CD14-positive monocyte (primary cell): Measurements from ENCODE around the gene RNASE1. TPM values are rescaled to one million over a fixed set of nuclear protein-coding genes. Genes with fewer than 3 reads are reported as not detected.

Experiments
- DNase-seq, 3 donors: peaks; one replicate each; pipeline ENCODE4 v3.0.0-alpha.2; 2011 to 2022
- H2AFZ ChIP-seq: 2 replicates; pipeline ENCODE4 v1.6.0; 2012; ENCODE audit warnings: mild to moderate bottlenecking, low read depth, low read length, inconsistent platforms; ENCODE audit not compliant: insufficient read depth, poor library complexity, severe bottlenecking
- H3K27ac ChIP-seq, 2 donors: 1 replicate in 1 of 2; 2 replicates in 1 of 2; pipeline ENCODE4 v1.5.1; 2012 to 2013; ENCODE audit warnings: low read length in 2 of 2, control low read depth in 1 of 2, inconsistent platforms in 1 of 2, low read depth in 1 of 2, mild to moderate bottlenecking in 1 of 2
- H3K27me3 ChIP-seq, 2 donors: one replicate each; pipeline versions ENCODE4 v1.6.0 to v1.6.1; 2011 to 2013; ENCODE audit warnings: low read length in 2 of 2; ENCODE audit not compliant: control insufficient read depth in 2 of 2, insufficient read depth in 2 of 2
- H3K36me3 ChIP-seq, 2 donors: replicated peaks in 1 of 2; 1 replicate in 1 of 2; 2 replicates in 1 of 2; pipeline versions ENCODE4 v1.5.1 to v1.6.1; 2012 to 2013; ENCODE audit warnings: low read length in 2 of 2, control low read depth in 1 of 2, inconsistent platforms in 1 of 2, mild to moderate bottlenecking in 1 of 2; ENCODE audit not compliant: insufficient read depth in 2 of 2, control insufficient read depth in 1 of 2
- H3K4me1 ChIP-seq, 2 donors: 1 replicate in 1 of 2; 2 replicates in 1 of 2; pipeline versions ENCODE4 v1.5.1 to v1.6.1; 2012 to 2013; ENCODE audit warnings: low read length in 2 of 2, control low read depth in 1 of 2, inconsistent platforms in 1 of 2, mild to moderate bottlenecking in 1 of 2, moderate library complexity in 1 of 2; ENCODE audit not compliant: insufficient read depth in 2 of 2, control insufficient read depth in 1 of 2
- H3K4me2 ChIP-seq: replicated peaks from 2 replicates; pipeline ENCODE3; 2012; ENCODE audit warnings: low read length, moderate library complexity, mild to moderate bottlenecking; ENCODE audit not compliant: poor library complexity, severe bottlenecking; ENCODE audit errors: extremely low read depth
- H3K4me3 ChIP-seq, 3 experiments: fragments of 200-600 bp in 1 of 3; sonication (generic) in 1 of 3; replicated peaks in 1 of 3; 1 replicate in 2 of 3; 2 replicates in 1 of 3; pipeline ENCODE4 v1.5.1; 2011 to 2013; ENCODE audit warnings: low read length in 3 of 3, mild to moderate bottlenecking in 3 of 3, control low read depth in 2 of 3, low read depth in 2 of 3, inconsistent platforms in 1 of 3, moderate library complexity in 1 of 3
- H3K79me2 ChIP-seq: 2 replicates; pipeline ENCODE4 v1.6.0; 2012; ENCODE audit warnings: mild to moderate bottlenecking, control low read depth, inconsistent platforms, low read length, moderate library complexity; ENCODE audit not compliant: insufficient read depth
- H3K9ac ChIP-seq: 2 replicates; pipeline ENCODE4 v1.6.0; 2017; ENCODE audit warnings: low read length, mild to moderate bottlenecking; ENCODE audit not compliant: insufficient read depth, poor library complexity, severe bottlenecking
- H3K9me3 ChIP-seq, 2 donors: replicated peaks in 1 of 2; 1 replicate in 1 of 2; 2 replicates in 1 of 2; pipeline versions ENCODE4 v1.5.1 to v1.6.1; 2012 to 2013; ENCODE audit warnings: low read length in 2 of 2, control low read depth in 1 of 2; ENCODE audit not compliant: control insufficient read depth in 1 of 2, insufficient read depth in 1 of 2
- H4K20me1 ChIP-seq: 2 replicates; pipeline ENCODE4 v1.6.0; 2012; ENCODE audit warnings: mild to moderate bottlenecking, low read length, control low read depth, moderate library complexity; ENCODE audit not compliant: insufficient read depth
- H3K27ac Mint-ChIP-seq, 7 donors: one replicate each; pipeline ENCODE4 v1.8.0; 2020; ENCODE audit warnings: mild to moderate bottlenecking in 7 of 7, mixed read lengths in 7 of 7, moderate library complexity in 6 of 7, inconsistent platforms in 2 of 7
- H3K27me3 Mint-ChIP-seq, 3 donors: one replicate each; pipeline ENCODE4 v1.8.0; 2021 to 2022; ENCODE audit warnings: low read depth in 3 of 3, mild to moderate bottlenecking in 3 of 3, mixed read lengths in 3 of 3, moderate library complexity in 3 of 3, inconsistent platforms in 1 of 3
- H3K36me3 Mint-ChIP-seq, 2 donors: one replicate each; pipeline ENCODE4 v1.8.0; 2020; ENCODE audit warnings: mixed read lengths in 2 of 2, inconsistent platforms in 1 of 2, mild to moderate bottlenecking in 1 of 2
- H3K4me1 Mint-ChIP-seq: one replicate; pipeline ENCODE4 v1.8.0; 2020; ENCODE audit warnings: mild to moderate bottlenecking, mixed read lengths
- H3K4me3 Mint-ChIP-seq, 2 donors: one replicate each; pipeline ENCODE4 v1.8.0; 2020; ENCODE audit warnings: mild to moderate bottlenecking in 2 of 2, mixed read lengths in 2 of 2, moderate library complexity in 1 of 2
- H3K9me3 Mint-ChIP-seq, 7 donors: one replicate each; pipeline ENCODE4 v1.8.0; 2020 to 2022; ENCODE audit warnings: mixed read lengths in 7 of 7, mild to moderate bottlenecking in 6 of 7, moderate library complexity in 6 of 7, inconsistent platforms in 2 of 7
- whole genome bisulfite sequencing: methylation state at CpG from one replicate; pipeline ENCODE4 v1.1.5; 2013; ENCODE audit warnings: missing lambda C conversion rate; ENCODE audit not compliant: insufficient coverage; 5-methylcytosine and 5-hydroxymethylcytosine counted together
- intact Hi-C, 2 donors: fragments of 100-400 bp; cut with micrococcal nuclease; formaldehyde crosslinking; loops; one replicate each; pipeline versions ENCODE4 v1.15.0 to v1.15.1; 2023
- polyA plus RNA-seq, 3 donors: library from polyadenylated mRNA; depleted of rRNA in 1 of 3; unstranded in 2 of 3; stranded (reverse) in 1 of 3; fragments of 300-500 nt in 2 of 3; fragments of >200 nt in 1 of 3; fragmentation: Illumina TruSeq in 2 of 3; gene quantifications; 1 replicate in 2 of 3; 2 replicates in 1 of 3; pipeline ENCODE4 v1.2.3, GENCODE V29; 2012 to 2021
- TF ChIP-seq, protein P1 (sequence below): fragments of 200-600 bp; IDR thresholded peaks from one replicate; pipeline ENCODE4 v1.8.0; 2022; ENCODE audit warnings: antibody characterized with exemption, mild to moderate bottlenecking

The RNASE1 gene
- polyA plus RNA-seq, 3 donors, result 2.1 to 191 (median 11.3) TPM

DNA sequence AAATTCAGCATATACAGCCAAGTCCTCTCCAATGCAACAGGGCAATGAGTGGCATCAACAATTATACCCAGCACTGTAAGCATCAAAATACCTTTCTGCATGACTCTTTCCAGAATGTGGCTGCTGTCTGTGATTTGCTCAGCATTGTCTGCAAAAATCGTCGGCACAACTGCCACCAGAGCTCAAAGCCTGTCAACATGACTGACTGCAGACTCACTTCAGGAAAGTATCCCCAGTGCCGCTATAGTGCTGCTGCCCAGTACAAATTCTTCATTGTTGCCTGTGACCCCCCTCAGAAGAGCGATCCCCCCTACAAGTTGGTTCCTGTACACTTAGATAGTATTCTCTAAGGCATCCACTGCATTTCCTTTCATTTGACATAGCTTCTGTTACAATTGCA, 20.8 kb downstream of the RNASE1 start:
- TF ChIP-seq, protein P1, sequence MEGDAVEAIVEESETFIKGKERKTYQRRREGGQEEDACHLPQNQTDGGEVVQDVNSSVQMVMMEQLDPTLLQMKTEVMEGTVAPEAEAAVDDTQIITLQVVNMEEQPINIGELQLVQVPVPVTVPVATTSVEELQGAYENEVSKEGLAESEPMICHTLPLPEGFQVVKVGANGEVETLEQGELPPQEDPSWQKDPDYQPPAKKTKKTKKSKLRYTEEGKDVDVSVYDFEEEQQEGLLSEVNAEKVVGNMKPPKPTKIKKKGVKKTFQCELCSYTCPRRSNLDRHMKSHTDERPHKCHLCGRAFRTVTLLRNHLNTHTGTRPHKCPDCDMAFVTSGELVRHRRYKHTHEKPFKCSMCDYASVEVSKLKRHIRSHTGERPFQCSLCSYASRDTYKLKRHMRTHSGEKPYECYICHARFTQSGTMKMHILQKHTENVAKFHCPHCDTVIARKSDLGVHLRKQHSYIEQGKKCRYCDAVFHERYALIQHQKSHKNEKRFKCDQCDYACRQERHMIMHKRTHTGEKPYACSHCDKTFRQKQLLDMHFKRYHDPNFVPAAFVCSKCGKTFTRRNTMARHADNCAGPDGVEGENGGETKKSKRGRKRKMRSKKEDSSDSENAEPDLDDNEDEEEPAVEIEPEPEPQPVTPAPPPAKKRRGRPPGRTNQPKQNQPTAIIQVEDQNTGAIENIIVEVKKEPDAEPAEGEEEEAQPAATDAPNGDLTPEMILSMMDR, result no peak

GRCh38 chr14:20775901-20776300, 26.7 kb downstream of the RNASE1 start:
- Histone ChIP-seq H3K4me3 (no peak overlapping the region), H3K79me2 (peaks cover 8% of the 10 kb centered on the region), H2AFZ (no peak overlapping the region), H3K36me3 (no peaks in the 10 kb centered on the region), H3K4me1 (peaks cover 17 to 25% of the 10 kb centered on the region in 2 donors), H4K20me1 (no peaks in the 10 kb centered on the region), H3K4me2 (no peak overlapping the region), H3K27ac (no peak overlapping the region), H3K27me3 (no peaks in the 10 kb centered on the region), H3K9ac (no peak overlapping the region), H3K9me3 (no peaks in the 10 kb centered on the region)
- Mint-ChIP-seq H3K27me3 (no peaks in the 10 kb centered on the region), H3K4me3 (no peak overlapping the region), H3K4me1 (peaks cover 26% of the 10 kb centered on the region), H3K27ac (no peak overlapping the region), H3K36me3 (no peaks in the 10 kb centered on the region), H3K9me3 (no peaks in the 10 kb centered on the region)
- TF ChIP-seq, protein P1, result no peak
- WGBS, result no CpG with 5 or more reads among the region's 1 CpG
- peak in 2 of 3 donors; percentile 34 to 45 for DNase-seq
- intact Hi-C loops, result no loop called here

More for the DNA sequence above, 20.8 kb downstream of the RNASE1 start:
- Mint-ChIP-seq H3K4me3 (peak overlapping the region; percentile 95 to 99), H3K27ac (peak overlapping the region; percentile 93 to 100 (median 99)), H3K4me1 (peaks cover 66% of the 10 kb centered on the region), H3K27me3 (no peaks in the 10 kb centered on the region), H3K9me3 (peaks cover 0 to 8% (median 3%) of the 10 kb centered on the region in 7 donors), H3K36me3 (peaks cover 12 to 22% of the 10 kb centered on the region in 2 donors)
- intact Hi-C loops, result loop anchor here in 1 of 2 donors (2.0 to 10.0 kb wide), 3 partner anchors 19 to 167 kb away; no protein-coding TSS in a partner anchor
- H3K9ac ChIP-seq, result peak overlapping the region; percentile 71
- H3K27ac ChIP-seq, result peak overlapping the region; percentile 67 to 98
- H4K20me1 ChIP-seq, result no peaks in the 10 kb centered on the region
- WGBS, result 0% methylated on average over 4 of the region's 4 CpGs
- peak overlapping the region; percentile 75 to 100 (median 93) for H3K4me3 ChIP-seq
- H3K36me3 ChIP-seq, result peaks cover 6% of the 10 kb centered on the region in 2 donors
- H3K4me2 ChIP-seq, result peak overlapping the region; percentile 94
- H3K27me3 ChIP-seq, result no peaks in the 10 kb centered on the region
- peaks cover 61% of the 10 kb centered on the region for H3K79me2 ChIP-seq
- H2AFZ ChIP-seq, result peak overlapping the region; percentile 26
- H3K9me3 ChIP-seq, result no peaks in the 10 kb centered on the region
- peaks cover 55 to 68% of the 10 kb centered on the region in 2 donors for H3K4me1 ChIP-seq
- no peak for DNase-seq
